RKO (cell line): Measurements from ENCODE around the gene ATMIN.

Experiments used
- DNase-seq: peaks from one replicate; pipeline ENCODE4 v3.0.0-alpha.2; 2016; ENCODE audit warnings: low spot score

ATMIN gene

GRCh38 chr16:81067166-81067565 lies 31.5 kb downstream of the ATMIN start:
- DNase-seq, result no peak

GRCh38 chr16:81069063-81069462 lies 33.4 kb downstream of the ATMIN start:
- DNase-seq, result no peak

- DNase-seq, result no peak
These were observed 35.3 kb downstream of the ATMIN start for GRCh38 chr16:81070979-81071378.

GRCh38 chr16:81071805-81072204 lies 36.2 kb downstream of the ATMIN start:
- peak; percentile 43 for DNase-seq

GRCh38 chr16:81073560-81074330 lies 38.1 kb downstream of the ATMIN start:
- no peak for DNase-seq

GRCh38 chr16:81076566-81077075 lies 41.0 kb downstream of the ATMIN start:
- peak; percentile 68 for DNase-seq

GRCh38 chr16:81077076-81077940 lies 41.7 kb downstream of the ATMIN start, which contains the start of gene C16orf46:
Gene C16orf46, minus strand, starts transcription at chr16:81077238. Its CDS starts 13,283 bp downstream, at chr16:81063955.
- peak; percentile 89 for DNase-seq

GRCh38 chr16:81080233-81080632 lies 44.6 kb downstream of the ATMIN start:
- DNase-seq, result no peak

GRCh38 chr16:81081014-81081413 lies 45.4 kb downstream of the ATMIN start:
- DNase-seq, result no peak

GRCh38 chr16:81088836-81089235 lies 53.2 kb downstream of the ATMIN start:
- no peak for DNase-seq

- DNase-seq, result no peak
These were observed 59.2 kb downstream of the ATMIN start for GRCh38 chr16:81094771-81095251.

- DNase-seq, result no peak
These were observed 60.0 kb downstream of the ATMIN start for GRCh38 chr16:81095653-81095952.

GRCh38 chr16:81095953-81096714 lies 60.5 kb downstream of the ATMIN start, which contains the start of gene GCSH:
Gene GCSH, minus strand, starts transcription at chr16:81096395. Its CDS starts 117 bp downstream, at chr16:81096278.
- DNase-seq, result peak; percentile 92

- DNase-seq, result no peak
These were observed 61.1 kb downstream of the ATMIN start for GRCh38 chr16:81096715-81097208.
